C1 segment of cervical spinal cord (tissue), 14 donors: ENCODE data around the gene UNC50.
"Not testable (repeated sequence)": the region's sequence is repeated elsewhere in the genome, so short reads cannot be mapped to it uniquely, and the experiment has no call there.

Experiments used
- DNase-seq, 14 donors: peaks; one replicate each; lab custom pipeline; 2025; lab: John Stamatoyannopoulos, UW

The UNC50 gene

GRCh38 chr2:98576666-98577312 is 31.6 kb upstream of the UNC50 start:
- no peak for DNase-seq

GRCh38 chr2:98577313-98577712 is 31.1 kb upstream of the UNC50 start:
- DNase-seq, result no peak

- DNase-seq, result no peak
Observed at GRCh38 chr2:98578231-98578630, 30.2 kb upstream of the UNC50 start.

- no peak for DNase-seq
Observed at GRCh38 chr2:98579926-98580325, 28.5 kb upstream of the UNC50 start.

GRCh38 chr2:98580656-98581284 is 27.6 kb upstream of the UNC50 start:
- peak in 1 of 14 donors; percentile 61 for DNase-seq

GRCh38 chr2:98582523-98582922 is 25.9 kb upstream of the UNC50 start:
- DNase-seq, result no peak

GRCh38 chr2:98583276-98583675 is 25.1 kb upstream of the UNC50 start:
- DNase-seq, result no peak

GRCh38 chr2:98583816-98584618 is 24.4 kb upstream of the UNC50 start:
- no peak for DNase-seq

GRCh38 chr2:98585386-98585785 is 23.0 kb upstream of the UNC50 start:
- DNase-seq, result no peak

GRCh38 chr2:98586551-98587140 is 21.7 kb upstream of the UNC50 start:
- no peak for DNase-seq

GRCh38 chr2:98588880-98589431 is 19.4 kb upstream of the UNC50 start:
- no peak for DNase-seq

- DNase-seq, result no peak
Observed at GRCh38 chr2:98589489-98589888, 18.9 kb upstream of the UNC50 start.

- no peak for DNase-seq
Observed at GRCh38 chr2:98592565-98592964, 15.8 kb upstream of the UNC50 start.

- not testable (repeated sequence) for DNase-seq
Observed at GRCh38 chr2:98594665-98595064, 13.7 kb upstream of the UNC50 start.

- no peak for DNase-seq
Observed at GRCh38 chr2:98598781-98599428, 9.5 kb upstream of the UNC50 start.

- peak in 1 of 14 donors; percentile 11 for DNase-seq
Observed at GRCh38 chr2:98601532-98602132, 6.8 kb upstream of the UNC50 start.

- no peak for DNase-seq
Observed at GRCh38 chr2:98604547-98604946, 3.8 kb upstream of the UNC50 start.

GRCh38 chr2:98605076-98605475 is 3.3 kb upstream of the UNC50 start:
- DNase-seq, result no peak

GRCh38 chr2:98606431-98606830 is 2.0 kb upstream of the UNC50 start:
- DNase-seq, result no peak

GRCh38 chr2:98607104-98607503 is 1.3 kb upstream of the UNC50 start:
- no peak for DNase-seq

GRCh38 chr2:98607741-98608115 is 661 bp upstream of the UNC50 start:
- no peak for DNase-seq
